Germinal center (tissue), 1 donor: ENCODE results near the gene PLEKHG4B.
"Not testable (repeated sequence)": the region's sequence is repeated elsewhere in the genome, so short reads cannot be mapped to it uniquely, and the experiment has no call there.

ENCODE experiments used
- DNase-seq: peaks from one replicate; pipeline ENCODE4 v3.0.0; 2012; ENCODE audit warnings: mixed read lengths, low spot score

PLEKHG4B gene

GRCh38 chr5:155651-156410 is 63.9 kb downstream of the PLEKHG4B start:
- DNase-seq = no peak

- no peak for DNase-seq
These were observed 64.6 kb downstream of the PLEKHG4B start for GRCh38 chr5:156411-157072.

GRCh38 chr5:157126-157715 is 65.3 kb downstream of the PLEKHG4B start:
- no peak for DNase-seq

- DNase-seq = no peak
These were observed 65.8 kb downstream of the PLEKHG4B start for GRCh38 chr5:157801-158200.

GRCh38 chr5:158807-159447 is 67.0 kb downstream of the PLEKHG4B start:
- DNase-seq = no peak

- DNase-seq = no peak
These were observed 67.6 kb downstream of the PLEKHG4B start for GRCh38 chr5:159448-160172.

- DNase-seq = no peak
These were observed 68.2 kb downstream of the PLEKHG4B start for GRCh38 chr5:160173-160510.

- DNase-seq = no peak
These were observed 69.2 kb downstream of the PLEKHG4B start for GRCh38 chr5:160921-161802.

- DNase-seq = no peak
These were observed 69.8 kb downstream of the PLEKHG4B start for GRCh38 chr5:161803-162110.

- no peak for DNase-seq
These were observed 70.2 kb downstream of the PLEKHG4B start for GRCh38 chr5:162190-162564.

GRCh38 chr5:162565-163337 is 70.8 kb downstream of the PLEKHG4B start:
- no peak for DNase-seq

GRCh38 chr5:163338-163620 is 71.3 kb downstream of the PLEKHG4B start:
- no peak for DNase-seq

- no peak for DNase-seq
These were observed 71.9 kb downstream of the PLEKHG4B start for GRCh38 chr5:163841-164240.

GRCh38 chr5:164244-164643 is 72.3 kb downstream of the PLEKHG4B start:
- DNase-seq = no peak

- not testable (repeated sequence) for DNase-seq
These were observed 72.8 kb downstream of the PLEKHG4B start for GRCh38 chr5:164783-165182.

GRCh38 chr5:166441-167372 is 74.7 kb downstream of the PLEKHG4B start:
- DNase-seq = no peak

- no peak for DNase-seq
These were observed 75.5 kb downstream of the PLEKHG4B start for GRCh38 chr5:167511-167910.

GRCh38 chr5:167982-168660 is 76.2 kb downstream of the PLEKHG4B start:
- no peak for DNase-seq

GRCh38 chr5:169071-169727 is 77.2 kb downstream of the PLEKHG4B start:
- no peak for DNase-seq
